ENCODE results near the gene JPH3. TPM values are rescaled to one million over a fixed set of nuclear protein-coding genes. Genes with fewer than 3 reads are reported as not detected.

JPH3 gene
- total RNA-seq, 4 donors from 2014 or later, result 0.22 to 1.1 (median 0.29) TPM; not detected in 1

DNA sequence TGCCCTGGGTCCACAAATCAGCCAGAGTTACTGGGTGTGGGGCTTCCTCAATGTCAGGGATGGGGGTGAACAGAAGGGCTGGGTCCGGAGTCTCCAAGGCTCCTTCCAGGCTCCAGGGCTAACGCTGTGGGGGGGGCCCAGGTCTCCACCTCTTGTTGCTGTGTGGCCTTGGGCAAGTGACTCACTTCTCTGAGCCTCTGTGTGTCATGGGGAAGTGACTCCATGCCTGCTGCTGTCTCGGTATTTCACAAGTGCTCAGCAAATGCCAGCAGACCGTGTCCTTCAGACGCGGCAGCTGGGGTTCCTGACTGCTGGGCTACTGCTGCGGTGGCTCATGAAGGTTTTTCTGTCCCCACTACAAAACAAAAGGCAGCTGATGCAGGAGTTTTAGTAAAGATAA, 26.6 kb downstream of the JPH3 start:
- DNase-seq, result peak; percentile 18 to 33
- no peaks in the 10 kb centered on the region for H3K27me3 ChIP-seq
- intact Hi-C loops (cut with DNase I), result no loop called here
- WGBS, 2 donors, result 21 to 43% methylated on average over 4 to 5 of the region's 7 CpGs
- H3K9me3 ChIP-seq, result no peaks in the 10 kb centered on the region
- no peak overlapping the region for H3K4me3 ChIP-seq (replicated peaks in 1 of 3)
- no peak overlapping the region for H3K27ac ChIP-seq
- H3K36me3 ChIP-seq, result no peaks in the 10 kb centered on the region
- no peaks in the 10 kb centered on the region for H3K4me1 ChIP-seq
- TF ChIP-seq, protein P1, sequence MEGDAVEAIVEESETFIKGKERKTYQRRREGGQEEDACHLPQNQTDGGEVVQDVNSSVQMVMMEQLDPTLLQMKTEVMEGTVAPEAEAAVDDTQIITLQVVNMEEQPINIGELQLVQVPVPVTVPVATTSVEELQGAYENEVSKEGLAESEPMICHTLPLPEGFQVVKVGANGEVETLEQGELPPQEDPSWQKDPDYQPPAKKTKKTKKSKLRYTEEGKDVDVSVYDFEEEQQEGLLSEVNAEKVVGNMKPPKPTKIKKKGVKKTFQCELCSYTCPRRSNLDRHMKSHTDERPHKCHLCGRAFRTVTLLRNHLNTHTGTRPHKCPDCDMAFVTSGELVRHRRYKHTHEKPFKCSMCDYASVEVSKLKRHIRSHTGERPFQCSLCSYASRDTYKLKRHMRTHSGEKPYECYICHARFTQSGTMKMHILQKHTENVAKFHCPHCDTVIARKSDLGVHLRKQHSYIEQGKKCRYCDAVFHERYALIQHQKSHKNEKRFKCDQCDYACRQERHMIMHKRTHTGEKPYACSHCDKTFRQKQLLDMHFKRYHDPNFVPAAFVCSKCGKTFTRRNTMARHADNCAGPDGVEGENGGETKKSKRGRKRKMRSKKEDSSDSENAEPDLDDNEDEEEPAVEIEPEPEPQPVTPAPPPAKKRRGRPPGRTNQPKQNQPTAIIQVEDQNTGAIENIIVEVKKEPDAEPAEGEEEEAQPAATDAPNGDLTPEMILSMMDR (IDR thresholded peaks at IDR 0.05), result no peak
- no peak for TF ChIP-seq POLR2A (IDR thresholded peaks at IDR 0.05)

DNA sequence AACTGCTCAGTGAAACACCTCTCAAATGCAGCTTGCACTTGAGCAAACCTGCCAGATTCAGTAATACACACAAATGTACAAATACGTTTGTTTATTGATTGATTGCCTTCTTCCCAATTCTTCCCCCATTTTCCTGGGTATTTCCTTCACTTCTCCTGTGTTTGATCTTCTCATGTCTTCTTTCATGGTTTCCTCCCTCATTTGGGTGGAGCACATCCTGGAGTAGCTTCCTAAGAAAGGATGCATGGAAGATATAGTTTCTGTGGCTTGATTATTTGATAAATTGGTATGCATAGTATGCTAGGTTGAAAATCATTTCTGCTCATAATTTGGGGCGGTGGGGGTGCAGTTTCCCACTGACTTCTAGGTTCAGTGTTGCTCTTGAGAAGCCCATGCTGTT, 28.8 kb downstream of the JPH3 start:
- DNase-seq, result no peak
- H3K4me1 ChIP-seq, result peaks cover 6% of the 10 kb centered on the region in 2 donors
- TF ChIP-seq POLR2A (IDR thresholded peaks at IDR 0.05), result no peak
- TF ChIP-seq, protein P1 (IDR thresholded peaks at IDR 0.05), result no peak
- no peak overlapping the region for H3K4me3 ChIP-seq (replicated peaks in 1 of 3)
- intact Hi-C loops (cut with DNase I), result loop anchor here (10.0 kb wide), 2 partner anchors 216 to 306 kb away; no protein-coding TSS in a partner anchor
- WGBS, 2 donors, result 80 to 92% methylated on average over 2 of the region's 2 CpGs
- no peak overlapping the region for H3K27ac ChIP-seq
- H3K27me3 ChIP-seq, result no peaks in the 10 kb centered on the region
- H3K9me3 ChIP-seq, result no peaks in the 10 kb centered on the region
- no peaks in the 10 kb centered on the region for H3K36me3 ChIP-seq

DNA sequence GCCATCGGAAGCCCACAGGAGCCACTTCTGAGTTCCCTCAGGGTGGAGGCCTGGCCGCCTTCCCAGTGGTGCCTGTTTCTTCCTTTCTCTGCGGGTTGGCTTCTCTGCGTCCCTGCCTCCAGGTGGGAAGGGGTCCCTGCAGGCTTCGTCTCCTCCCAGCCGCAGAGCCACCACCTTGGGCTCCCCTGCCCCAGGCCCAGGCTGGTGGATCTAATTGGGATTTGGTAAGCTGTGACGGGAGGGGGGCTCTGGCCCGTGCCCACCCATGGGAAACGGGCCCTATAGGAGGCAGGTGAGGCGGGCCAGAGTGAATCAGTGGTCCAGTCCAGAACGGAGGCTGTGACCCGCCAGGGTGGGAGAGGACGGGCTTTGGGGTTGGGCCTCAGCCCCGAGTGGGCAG, 32.1 kb downstream of the JPH3 start:
- Histone ChIP-seq H3K4me3 (replicated peaks in 1 of 3) (no peak overlapping the region), H3K9me3 (no peaks in the 10 kb centered on the region), H3K27me3 (no peaks in the 10 kb centered on the region), H3K27ac (no peak overlapping the region), H3K4me1 (peaks cover 9 to 13% of the 10 kb centered on the region in 2 donors), H3K36me3 (no peaks in the 10 kb centered on the region)
- DNase-seq, result no peak
- WGBS, 2 donors, result 90 to 92% methylated on average over 10 to 14 of the region's 14 CpGs
- TF ChIP-seq POLR2A (IDR thresholded peaks at IDR 0.05), result no peak
- TF ChIP-seq, protein P1 (IDR thresholded peaks at IDR 0.05), result no peak
- intact Hi-C loops (cut with DNase I), result loop anchor here (10.0 kb wide), 2 partner anchors 220 to 310 kb away; no protein-coding TSS in a partner anchor

DNA sequence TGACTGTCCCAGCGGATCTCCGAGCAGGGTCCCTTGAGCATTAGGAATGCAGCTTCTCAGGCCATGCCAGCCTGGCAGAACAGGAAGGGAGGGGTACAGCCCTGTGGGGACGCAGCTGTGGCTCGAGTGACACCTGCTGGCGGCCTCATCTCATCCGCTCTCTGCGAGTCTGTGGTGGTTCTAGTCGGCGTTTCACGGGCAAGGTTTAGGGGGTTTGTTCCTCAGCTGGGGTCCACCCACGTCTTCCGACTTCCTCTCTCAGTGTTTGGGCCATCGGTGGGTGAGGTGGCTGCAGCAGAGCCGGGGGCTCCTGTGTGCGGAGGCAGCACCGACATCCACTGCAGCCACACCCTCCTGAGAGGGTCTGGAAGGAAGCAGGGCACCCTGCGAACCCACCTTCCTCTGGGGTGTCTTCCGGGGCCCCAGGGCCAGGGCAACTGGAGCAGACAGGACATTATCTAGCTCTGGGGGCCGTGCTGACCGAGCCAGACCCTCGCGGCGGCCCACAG, 33.3 kb downstream of the JPH3 start:
- Histone ChIP-seq H3K27ac (no peak overlapping the region), H3K9me3 (no peaks in the 10 kb centered on the region), H3K4me1 (peaks cover 9 to 13% of the 10 kb centered on the region in 2 donors), H3K27me3 (no peaks in the 10 kb centered on the region), H3K4me3 (replicated peaks in 1 of 3) (no peak overlapping the region), H3K36me3 (no peaks in the 10 kb centered on the region)
- intact Hi-C loops (cut with DNase I), result loop anchor here (10.0 kb wide), 2 partner anchors 221 to 311 kb away; no protein-coding TSS in a partner anchor
- DNase-seq, result peak; percentile 47 to 65
- no peak for TF ChIP-seq POLR2A (IDR thresholded peaks at IDR 0.05)
- TF ChIP-seq, protein P1 (IDR thresholded peaks at IDR 0.05), result peak in 5 of 6 experiments; percentile 18 to 63 (median 49)
- 4 to 16% methylated on average over 9 to 20 of the region's 23 CpGs for WGBS, 2 donors

DNA sequence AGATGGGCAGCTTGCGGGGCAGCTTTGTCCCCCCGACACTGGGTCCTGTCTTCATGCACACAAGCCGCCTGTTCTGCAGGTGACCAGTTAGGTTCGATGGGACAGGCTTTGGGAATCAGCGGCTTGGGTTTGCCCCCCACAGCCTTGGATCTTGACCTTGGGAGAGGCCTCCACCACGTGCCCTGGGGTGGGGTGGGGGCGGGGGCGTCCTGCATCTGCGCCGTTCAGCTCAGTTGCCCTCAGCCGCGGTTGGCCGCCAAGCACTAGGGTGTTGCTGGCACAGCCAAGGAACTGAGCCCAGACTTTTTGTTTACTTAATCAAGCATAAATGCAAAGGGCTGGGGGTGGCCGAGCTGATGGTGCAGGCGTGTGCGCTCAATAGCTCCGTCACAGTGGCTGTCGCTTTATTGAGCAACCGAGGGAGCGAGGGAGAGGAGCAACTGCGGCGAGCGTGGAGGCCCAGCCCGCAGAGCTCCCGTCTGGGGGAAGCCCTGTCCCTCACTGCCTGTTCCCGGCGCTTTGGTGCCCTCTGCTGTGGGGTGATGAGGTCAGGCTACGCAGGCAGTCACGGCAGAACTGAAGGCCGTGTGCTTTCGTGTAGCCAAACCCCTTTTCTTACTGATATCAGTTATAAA, 33.9 kb downstream of the JPH3 start:
- no peaks in the 10 kb centered on the region for H3K9me3 ChIP-seq
- no peak overlapping the region for H3K27ac ChIP-seq
- 8 to 16% methylated on average over 23 to 24 of the region's 31 CpGs for WGBS, 2 donors
- intact Hi-C loops (cut with DNase I), result loop anchor here (10.0 kb wide), 2 partner anchors 221 to 311 kb away; no protein-coding TSS in a partner anchor
- peak; percentile 67 to 74 for DNase-seq
- H3K27me3 ChIP-seq, result no peaks in the 10 kb centered on the region
- no peaks in the 10 kb centered on the region for H3K36me3 ChIP-seq
- H3K4me1 ChIP-seq, result peaks cover 9 to 13% of the 10 kb centered on the region in 2 donors
- H3K4me3 ChIP-seq (replicated peaks in 1 of 3), result no peak overlapping the region
- TF ChIP-seq POLR2A (IDR thresholded peaks at IDR 0.05), result no peak
- TF ChIP-seq, protein P1 (IDR thresholded peaks at IDR 0.05), result peak in 4 of 6 experiments; percentile 40 to 58 (median 50)
